ENCODE measurements around the gene CD58.
"Not testable (repeated sequence)": the region's sequence is repeated elsewhere in the genome, so short reads cannot be mapped to it uniquely, and the experiment has no call there.

Gene CD58

DNA sequence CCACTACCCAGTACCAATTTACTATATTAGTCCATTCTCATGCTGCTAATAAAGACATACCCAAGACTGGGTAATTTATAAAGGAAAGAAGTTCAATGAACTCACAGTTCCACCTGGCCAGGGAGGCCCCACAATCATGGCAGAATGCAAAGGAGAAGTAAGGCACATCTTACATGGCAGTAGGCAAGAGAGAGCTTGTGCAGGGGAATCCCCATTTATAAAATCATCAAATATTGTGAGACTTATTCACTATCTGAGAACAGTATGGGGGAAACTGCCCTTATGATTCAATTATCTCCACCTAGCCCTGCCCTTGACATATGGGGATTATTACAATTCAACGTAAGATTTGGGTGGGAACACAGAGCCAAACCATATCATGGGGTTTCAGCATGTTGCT lies 6.4 kb downstream of the CD58 start:
- no peak for DNase-seq (ENCODE audit: low read depth)
- no peak overlapping the region for H3K4me3 ChIP-seq (replicated peaks; ENCODE audit: low read depth, low read length)
- TF ChIP-seq CTCF (IDR thresholded peaks at IDR 0.05; ENCODE audit: low read length, missing control alignments), result no peak

- DNase-seq (ENCODE audit: low read depth); H3K4me3 ChIP-seq (replicated peaks; ENCODE audit: low read depth, low read length): not testable (repeated sequence)
Measured at GRCh38 chr1:116562465-116562864, 8.4 kb downstream of the CD58 start.

GRCh38 chr1:116561563-116561962 lies 9.3 kb downstream of the CD58 start:
- no peak for DNase-seq (ENCODE audit: low read depth)
- TF ChIP-seq CTCF (IDR thresholded peaks at IDR 0.05; ENCODE audit: low read length, missing control alignments), result no peak
- no peak overlapping the region for H3K4me3 ChIP-seq (replicated peaks; ENCODE audit: low read depth, low read length)

DNA sequence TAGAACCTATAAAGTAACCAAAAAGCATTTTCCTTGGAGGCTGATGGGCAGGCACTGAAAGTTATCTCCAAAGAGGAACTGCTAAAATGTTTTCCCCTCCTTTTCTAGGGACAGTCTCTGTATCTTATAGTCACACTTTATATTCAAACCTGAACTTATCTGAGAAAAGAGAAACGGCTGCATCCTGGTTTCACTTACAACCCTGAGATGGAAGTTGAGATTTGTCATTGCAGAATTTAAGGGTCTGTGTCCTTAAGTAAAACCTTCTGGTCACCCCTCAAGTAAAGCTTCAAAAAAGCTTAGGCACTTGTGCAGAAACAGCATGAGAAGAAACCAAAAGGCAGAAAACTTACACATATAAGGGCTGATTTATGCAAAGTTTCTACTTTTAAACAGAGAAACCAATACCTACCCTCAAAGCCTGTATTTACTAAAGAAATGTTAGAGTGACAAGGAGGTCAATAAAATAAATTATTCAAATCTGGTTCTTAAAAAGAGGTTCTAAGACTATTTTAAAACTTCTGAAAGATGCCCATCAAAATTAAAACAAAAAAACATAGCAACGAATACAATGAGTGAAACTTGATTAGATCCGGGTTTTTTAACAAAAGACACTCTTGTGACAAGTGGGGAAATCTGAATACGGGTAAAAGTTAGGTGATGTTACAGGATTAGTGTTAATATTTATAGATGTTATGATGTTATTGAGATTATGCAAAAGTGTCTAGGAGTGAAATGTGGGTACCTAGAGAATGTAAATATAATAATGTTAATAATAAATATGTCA lies 9.9 kb downstream of the CD58 start:
- TF ChIP-seq CTCF (IDR thresholded peaks at IDR 0.05; ENCODE audit: low read length, missing control alignments), result no peak
- DNase-seq (ENCODE audit: low read depth), result no peak
- H3K4me3 ChIP-seq (replicated peaks; ENCODE audit: low read depth, low read length), result no peak overlapping the region

- no peak for TF ChIP-seq CTCF (IDR thresholded peaks at IDR 0.05; ENCODE audit: low read length, missing control alignments)
- H3K4me3 ChIP-seq (replicated peaks; ENCODE audit: low read depth, low read length), result no peak overlapping the region
- no peak for DNase-seq (ENCODE audit: low read depth)
Measured at GRCh38 chr1:116559304-116559761, 11.5 kb downstream of the CD58 start.

GRCh38 chr1:116558571-116558970 lies 12.3 kb downstream of the CD58 start:
- no peak for DNase-seq (ENCODE audit: low read depth)
- no peak overlapping the region for H3K4me3 ChIP-seq (replicated peaks; ENCODE audit: low read depth, low read length)
- no peak for TF ChIP-seq CTCF (IDR thresholded peaks at IDR 0.05; ENCODE audit: low read length, missing control alignments)

DNA sequence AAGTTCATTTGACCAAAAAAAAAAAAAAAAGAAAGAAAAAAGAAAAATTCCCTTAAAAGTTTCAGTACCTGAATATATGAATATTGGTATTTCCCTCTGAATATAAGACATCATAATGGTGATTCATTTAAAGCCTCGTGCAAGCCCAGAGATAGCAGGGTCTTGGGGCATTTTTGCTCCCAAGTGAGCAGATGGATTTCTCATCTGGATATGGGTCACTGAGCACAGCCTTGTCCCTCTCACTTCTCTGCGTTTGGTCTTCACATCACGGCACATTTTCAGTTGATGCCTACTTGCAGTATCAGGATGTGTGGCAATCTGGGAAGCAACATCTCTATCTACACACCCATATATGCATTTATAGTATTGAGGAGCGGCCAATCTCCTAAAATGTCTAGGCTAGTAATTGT lies 12.7 kb downstream of the CD58 start:
- DNase-seq (ENCODE audit: low read depth), result no peak
- no peak for TF ChIP-seq CTCF (IDR thresholded peaks at IDR 0.05; ENCODE audit: low read length, missing control alignments)
- no peak overlapping the region for H3K4me3 ChIP-seq (replicated peaks; ENCODE audit: low read depth, low read length)

Measured in fibroblast of pulmonary artery (primary cell).